ENCODE results near the gene ZCRB1. TPM values are rescaled to one million over a fixed set of nuclear protein-coding genes. Genes with fewer than 3 reads are reported as not detected.

ZCRB1 gene
- total RNA-seq, 1 donor = 32.6 TPM

GRCh38 chr12:42281844-42282243, 44.0 kb downstream of the ZCRB1 start:
- H4K20me1 ChIP-seq (ENCODE audit: insufficient read depth, low read length) = no peaks in the 10 kb centered on the region
- DNase-seq (ENCODE audit: insufficient read length, low spot score, missing footprints) = no peak
- H3K4me3 ChIP-seq (ENCODE audit: insufficient read depth, low read length) = no peak overlapping the region
- no peaks in the 10 kb centered on the region for H3K36me3 ChIP-seq (ENCODE audit: insufficient read depth, low read length)
- H2AFZ ChIP-seq (ENCODE audit: low read length) = no peak overlapping the region
- no peaks in the 10 kb centered on the region for H3K4me1 ChIP-seq (ENCODE audit: insufficient read depth, low read length)
- TF ChIP-seq, protein P1, sequence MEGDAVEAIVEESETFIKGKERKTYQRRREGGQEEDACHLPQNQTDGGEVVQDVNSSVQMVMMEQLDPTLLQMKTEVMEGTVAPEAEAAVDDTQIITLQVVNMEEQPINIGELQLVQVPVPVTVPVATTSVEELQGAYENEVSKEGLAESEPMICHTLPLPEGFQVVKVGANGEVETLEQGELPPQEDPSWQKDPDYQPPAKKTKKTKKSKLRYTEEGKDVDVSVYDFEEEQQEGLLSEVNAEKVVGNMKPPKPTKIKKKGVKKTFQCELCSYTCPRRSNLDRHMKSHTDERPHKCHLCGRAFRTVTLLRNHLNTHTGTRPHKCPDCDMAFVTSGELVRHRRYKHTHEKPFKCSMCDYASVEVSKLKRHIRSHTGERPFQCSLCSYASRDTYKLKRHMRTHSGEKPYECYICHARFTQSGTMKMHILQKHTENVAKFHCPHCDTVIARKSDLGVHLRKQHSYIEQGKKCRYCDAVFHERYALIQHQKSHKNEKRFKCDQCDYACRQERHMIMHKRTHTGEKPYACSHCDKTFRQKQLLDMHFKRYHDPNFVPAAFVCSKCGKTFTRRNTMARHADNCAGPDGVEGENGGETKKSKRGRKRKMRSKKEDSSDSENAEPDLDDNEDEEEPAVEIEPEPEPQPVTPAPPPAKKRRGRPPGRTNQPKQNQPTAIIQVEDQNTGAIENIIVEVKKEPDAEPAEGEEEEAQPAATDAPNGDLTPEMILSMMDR (IDR thresholded peaks at IDR 0.05; ENCODE audit: extremely low read depth, low read depth, low read length) = no peak
- no peaks in the 10 kb centered on the region for H3K27me3 ChIP-seq (ENCODE audit: insufficient read depth, low read length)
- no peak overlapping the region for H3K27ac ChIP-seq (ENCODE audit: low read depth, low read length)
- H3K9me3 ChIP-seq (ENCODE audit: low read depth, low read length) = no peaks in the 10 kb centered on the region
- H3K79me2 ChIP-seq (ENCODE audit: insufficient read depth, low read length) = no peaks in the 10 kb centered on the region
- no peak overlapping the region for H3K4me2 ChIP-seq (ENCODE audit: insufficient read depth, low read length)

DNA sequence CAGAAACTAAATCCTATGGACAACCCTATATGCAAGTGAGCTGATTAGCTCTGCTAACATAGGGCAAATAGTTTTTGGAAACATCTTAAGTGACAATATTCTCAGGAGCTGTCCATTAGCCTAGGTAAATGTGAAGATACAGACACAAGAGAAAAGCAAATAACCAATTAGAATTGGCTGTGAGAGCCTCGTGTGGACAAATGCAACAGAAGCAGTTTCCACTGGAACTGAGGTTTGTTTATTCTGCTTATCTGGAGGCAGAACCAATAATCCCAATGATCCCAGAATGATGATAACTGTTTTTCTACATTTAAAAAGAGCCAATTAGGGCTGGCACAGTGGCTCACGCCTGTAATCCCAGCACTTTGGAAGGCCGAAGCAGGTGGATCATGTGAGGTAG, 44.6 kb downstream of the ZCRB1 start:
- Histone ChIP-seq H4K20me1 (ENCODE audit: insufficient read depth, low read length) (no peaks in the 10 kb centered on the region), H2AFZ (ENCODE audit: low read length) (no peak overlapping the region), H3K36me3 (ENCODE audit: insufficient read depth, low read length) (no peaks in the 10 kb centered on the region), H3K9me3 (ENCODE audit: low read depth, low read length) (no peaks in the 10 kb centered on the region), H3K79me2 (ENCODE audit: insufficient read depth, low read length) (no peaks in the 10 kb centered on the region), H3K4me2 (ENCODE audit: insufficient read depth, low read length) (no peak overlapping the region), H3K4me1 (ENCODE audit: insufficient read depth, low read length) (no peaks in the 10 kb centered on the region), H3K27ac (ENCODE audit: low read depth, low read length) (no peak overlapping the region), H3K4me3 (ENCODE audit: insufficient read depth, low read length) (no peak overlapping the region), H3K27me3 (ENCODE audit: insufficient read depth, low read length) (no peaks in the 10 kb centered on the region)
- TF ChIP-seq, protein P1 (IDR thresholded peaks at IDR 0.05; ENCODE audit: extremely low read depth, low read depth, low read length) = no peak
- no peak for DNase-seq (ENCODE audit: insufficient read length, low spot score, missing footprints)

- TF ChIP-seq, protein P1 (IDR thresholded peaks at IDR 0.05; ENCODE audit: extremely low read depth, low read depth, low read length) = no peak
- Histone ChIP-seq H3K79me2 (ENCODE audit: insufficient read depth, low read length) (no peaks in the 10 kb centered on the region), H2AFZ (ENCODE audit: low read length) (no peak overlapping the region), H3K4me2 (ENCODE audit: insufficient read depth, low read length) (no peak overlapping the region), H3K4me3 (ENCODE audit: insufficient read depth, low read length) (no peak overlapping the region), H3K36me3 (ENCODE audit: insufficient read depth, low read length) (no peaks in the 10 kb centered on the region), H3K9me3 (ENCODE audit: low read depth, low read length) (no peaks in the 10 kb centered on the region), H3K4me1 (ENCODE audit: insufficient read depth, low read length) (no peaks in the 10 kb centered on the region), H3K27ac (ENCODE audit: low read depth, low read length) (no peak overlapping the region), H4K20me1 (ENCODE audit: insufficient read depth, low read length) (no peaks in the 10 kb centered on the region), H3K27me3 (ENCODE audit: insufficient read depth, low read length) (no peaks in the 10 kb centered on the region)
- no peak for DNase-seq (ENCODE audit: insufficient read length, low spot score, missing footprints)
Measured at GRCh38 chr12:42278128-42278510, 47.8 kb downstream of the ZCRB1 start.

DNA sequence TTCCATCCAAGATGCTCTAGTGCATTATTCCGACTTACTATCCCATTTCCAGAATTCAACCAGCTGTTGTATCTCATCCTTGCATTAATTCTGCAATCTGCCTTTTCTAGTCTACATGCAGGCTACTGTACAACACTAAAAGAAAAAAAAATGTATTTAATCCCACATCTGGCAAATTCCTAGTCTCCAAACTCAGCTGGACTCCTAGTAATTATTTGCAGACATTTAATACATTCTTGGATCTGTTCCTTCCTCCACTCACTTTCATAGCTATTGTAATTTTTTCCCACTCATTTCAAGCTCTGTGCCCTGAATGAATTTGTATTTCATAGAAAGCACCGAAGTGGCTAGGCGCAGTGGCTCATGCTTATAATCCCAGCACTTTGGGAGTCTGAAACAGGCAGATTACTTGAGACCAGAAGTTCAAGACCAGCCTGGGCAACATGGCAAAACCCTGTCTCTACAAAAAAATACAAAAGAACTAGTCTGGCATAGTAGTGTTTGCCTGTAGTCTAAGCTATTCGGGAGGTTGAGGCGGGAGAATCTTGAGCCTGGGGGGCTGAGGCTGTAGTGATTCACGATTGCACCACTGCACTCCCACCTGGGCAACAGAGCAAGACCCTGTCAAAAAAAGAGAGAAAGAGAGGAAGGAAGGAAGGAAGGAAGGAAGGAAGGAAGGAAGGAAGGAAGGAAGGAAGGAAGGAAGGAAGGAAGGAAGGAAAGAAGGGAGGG, 48.3 kb downstream of the ZCRB1 start:
- Histone ChIP-seq H3K4me2 (ENCODE audit: insufficient read depth, low read length) (no peak overlapping the region), H3K4me3 (ENCODE audit: insufficient read depth, low read length) (no peak overlapping the region), H3K27ac (ENCODE audit: low read depth, low read length) (no peak overlapping the region), H4K20me1 (ENCODE audit: insufficient read depth, low read length) (no peaks in the 10 kb centered on the region), H3K27me3 (ENCODE audit: insufficient read depth, low read length) (no peaks in the 10 kb centered on the region), H3K4me1 (ENCODE audit: insufficient read depth, low read length) (no peaks in the 10 kb centered on the region), H3K9me3 (ENCODE audit: low read depth, low read length) (no peaks in the 10 kb centered on the region), H3K36me3 (ENCODE audit: insufficient read depth, low read length) (no peaks in the 10 kb centered on the region), H3K79me2 (ENCODE audit: insufficient read depth, low read length) (no peaks in the 10 kb centered on the region), H2AFZ (ENCODE audit: low read length) (no peak overlapping the region)
- DNase-seq (ENCODE audit: insufficient read length, low spot score, missing footprints) = no peak
- TF ChIP-seq, protein P1 (IDR thresholded peaks at IDR 0.05; ENCODE audit: extremely low read depth, low read depth, low read length) = no peak

Measured in osteoblast (primary cell).